Right renal pelvis (tissue), 4 donors: ENCODE measurements around the gene CACNG8. TPM values are rescaled to one million over a fixed set of nuclear protein-coding genes. Genes with fewer than 3 reads are reported as not detected.
"Not testable (repeated sequence)": the region's sequence is repeated elsewhere in the genome, so short reads cannot be mapped to it uniquely, and the experiment has no call there.

Experiments used
- DNase-seq, 4 donors: peaks; one replicate each; pipeline ENCODE4 v3.0.0-alpha.2; 2013; ENCODE audit warnings: low read depth in 4 of 4, low spot score in 3 of 4, missing footprints in 1 of 4
- polyA plus RNA-seq, 4 donors: library from polyadenylated mRNA; unstranded; fragments of 120-200 nt; gene quantifications; one replicate each; pipeline ENCODE4 v1.2.1, GENCODE V29; 2013; ENCODE audit not compliant: insufficient read length in 4 of 4

Gene CACNG8
- under 1 TPM; 0.17 to 0.29 (median 0.26) TPM for polyA plus RNA-seq

GRCh38 chr19:53962887-53963431, at the start of gene CACNG8:
CACNG8 (plus strand) TSS chr19:53962937.
- no peak for DNase-seq

- no peak for DNase-seq
These were observed 47.7 kb upstream of the CACNG8 start for GRCh38 chr19:53915000-53915399.

GRCh38 chr19:53916004-53916403, 46.7 kb upstream of the CACNG8 start:
- no peak for DNase-seq

- DNase-seq = no peak
These were observed 45.4 kb upstream of the CACNG8 start for GRCh38 chr19:53917356-53917755.

- peak; percentile 63 to 67 (median 64) for DNase-seq
These were observed 35.0 kb upstream of the CACNG8 start for GRCh38 chr19:53927739-53928138.

DNA sequence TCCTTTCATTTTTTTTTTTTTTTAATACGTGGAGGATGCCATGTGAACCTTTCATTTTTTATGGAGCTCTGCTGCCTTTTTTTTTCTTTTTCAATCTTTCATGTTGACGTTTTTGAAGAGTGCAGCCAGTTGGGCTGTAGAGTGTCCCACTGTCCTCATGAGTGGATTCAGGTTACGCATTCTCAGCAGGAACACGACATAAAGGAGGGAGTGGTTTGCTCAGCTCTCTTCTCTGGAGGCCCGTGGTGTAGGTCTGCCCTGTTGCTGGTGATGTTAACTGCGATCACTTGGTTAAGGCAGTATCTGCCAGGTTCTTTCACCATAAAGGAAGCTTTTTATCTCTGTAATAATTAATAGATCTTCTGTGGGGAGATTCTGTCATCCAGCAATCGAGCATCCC, 26.7 kb upstream of the CACNG8 start:
- no peak for DNase-seq

DNA sequence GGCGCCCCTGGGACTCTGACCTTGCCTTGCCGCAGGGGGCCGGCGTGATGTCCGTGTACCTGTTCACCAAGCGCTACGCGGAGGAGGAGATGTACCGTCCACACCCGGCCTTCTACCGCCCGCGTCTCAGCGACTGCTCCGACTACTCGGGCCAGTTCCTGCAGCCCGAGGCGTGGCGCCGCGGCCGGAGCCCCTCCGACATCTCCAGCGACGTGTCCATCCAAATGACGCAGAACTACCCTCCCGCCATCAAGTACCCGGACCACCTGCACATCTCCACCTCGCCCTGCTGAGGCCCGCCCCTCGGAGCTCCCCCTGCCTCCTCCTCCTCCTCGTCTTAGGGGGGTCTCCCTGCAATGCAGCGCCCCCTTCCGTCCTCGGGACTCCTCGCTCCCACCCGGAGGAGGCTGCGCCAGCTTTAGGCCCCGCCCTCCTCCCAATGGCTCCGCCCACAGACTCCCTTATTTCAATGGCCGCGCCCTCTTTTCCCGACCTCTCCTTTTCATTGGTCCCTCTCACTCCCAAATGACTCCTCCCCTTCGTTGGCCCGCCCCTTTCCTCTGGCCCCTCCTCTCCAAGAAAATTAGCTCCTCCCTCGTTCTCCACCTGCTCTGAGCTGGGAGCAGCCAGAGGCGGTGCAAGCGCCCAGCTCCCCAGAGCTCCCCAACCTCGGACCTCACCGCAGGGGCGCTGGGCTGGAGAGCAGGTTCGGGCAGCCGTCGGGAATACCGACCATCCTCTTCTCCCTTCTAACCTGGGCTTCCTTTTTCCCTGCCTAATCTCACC, 20.5 kb upstream of the CACNG8 start:
- DNase-seq = no peak

DNA sequence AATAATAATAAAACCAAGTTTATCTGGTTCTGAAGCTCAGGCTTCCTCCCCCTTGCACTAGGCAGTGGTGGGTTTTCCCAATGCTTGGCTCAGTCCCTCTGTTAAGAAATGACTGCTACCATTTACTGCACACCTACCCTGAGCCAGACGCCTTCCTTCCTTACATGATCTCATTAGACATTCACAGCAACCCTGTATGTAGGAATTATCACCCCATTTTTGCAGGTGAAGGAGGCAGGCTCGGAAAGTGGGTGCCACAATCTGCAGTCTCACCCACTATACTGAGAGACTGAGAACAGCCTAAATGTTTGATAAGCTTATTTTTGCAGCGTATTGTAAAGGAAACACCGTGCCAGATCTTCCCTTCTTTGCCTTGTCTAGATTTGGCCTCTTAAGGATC, 18.3 kb upstream of the CACNG8 start:
- DNase-seq = no peak

- no peak for DNase-seq
These were observed 17.8 kb upstream of the CACNG8 start for GRCh38 chr19:53944933-53945332.

- no peak for DNase-seq
These were observed 17.3 kb upstream of the CACNG8 start for GRCh38 chr19:53945441-53945840.

DNA sequence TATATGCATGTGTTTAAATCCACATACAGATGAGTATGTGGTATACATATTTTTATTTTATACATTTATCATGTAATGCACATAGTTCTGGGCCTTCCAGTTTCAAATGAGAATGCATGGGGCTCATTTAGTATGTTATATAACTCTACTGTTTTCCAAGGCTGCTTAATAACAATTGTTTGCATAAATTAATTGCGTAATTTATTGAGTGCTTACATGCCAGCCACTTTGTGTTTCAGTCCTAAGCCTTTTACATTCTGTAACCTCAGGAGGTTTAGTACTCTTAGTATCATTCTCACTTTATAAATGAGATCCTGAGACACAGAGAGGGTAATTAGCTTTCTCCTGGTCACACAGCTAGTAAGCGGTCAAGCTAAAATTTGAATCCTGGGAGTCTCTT, 16.7 kb upstream of the CACNG8 start:
- no peak for DNase-seq

GRCh38 chr19:53947624-53948023, 15.1 kb upstream of the CACNG8 start:
- DNase-seq = no peak

- DNase-seq = not testable (repeated sequence)
These were observed 14.1 kb upstream of the CACNG8 start for GRCh38 chr19:53948611-53949010.

- no peak for DNase-seq
These were observed 11.3 kb upstream of the CACNG8 start for GRCh38 chr19:53951436-53951835.

DNA sequence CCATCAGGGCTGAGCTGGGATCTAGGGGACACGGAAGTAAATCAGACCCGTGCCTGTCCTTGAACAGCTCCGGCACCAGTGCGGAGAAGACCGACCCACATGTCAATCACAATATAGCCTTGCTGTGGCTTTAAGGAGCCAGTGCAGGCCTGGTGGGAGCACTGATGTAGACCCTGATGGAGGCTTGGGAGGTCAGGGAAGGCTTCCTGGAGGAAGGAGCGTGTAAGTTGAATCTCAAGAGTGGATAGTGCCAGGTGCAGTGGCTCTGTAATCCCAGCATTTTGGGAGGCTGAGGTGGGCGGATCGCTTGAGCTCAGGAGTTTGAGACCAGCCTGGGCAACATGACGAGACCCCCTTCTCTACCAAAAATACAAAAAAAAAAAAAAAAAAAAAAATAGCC, 10.8 kb upstream of the CACNG8 start:
- no peak for DNase-seq

- no peak for DNase-seq
These were observed 9.4 kb upstream of the CACNG8 start for GRCh38 chr19:53953383-53953782.

DNA sequence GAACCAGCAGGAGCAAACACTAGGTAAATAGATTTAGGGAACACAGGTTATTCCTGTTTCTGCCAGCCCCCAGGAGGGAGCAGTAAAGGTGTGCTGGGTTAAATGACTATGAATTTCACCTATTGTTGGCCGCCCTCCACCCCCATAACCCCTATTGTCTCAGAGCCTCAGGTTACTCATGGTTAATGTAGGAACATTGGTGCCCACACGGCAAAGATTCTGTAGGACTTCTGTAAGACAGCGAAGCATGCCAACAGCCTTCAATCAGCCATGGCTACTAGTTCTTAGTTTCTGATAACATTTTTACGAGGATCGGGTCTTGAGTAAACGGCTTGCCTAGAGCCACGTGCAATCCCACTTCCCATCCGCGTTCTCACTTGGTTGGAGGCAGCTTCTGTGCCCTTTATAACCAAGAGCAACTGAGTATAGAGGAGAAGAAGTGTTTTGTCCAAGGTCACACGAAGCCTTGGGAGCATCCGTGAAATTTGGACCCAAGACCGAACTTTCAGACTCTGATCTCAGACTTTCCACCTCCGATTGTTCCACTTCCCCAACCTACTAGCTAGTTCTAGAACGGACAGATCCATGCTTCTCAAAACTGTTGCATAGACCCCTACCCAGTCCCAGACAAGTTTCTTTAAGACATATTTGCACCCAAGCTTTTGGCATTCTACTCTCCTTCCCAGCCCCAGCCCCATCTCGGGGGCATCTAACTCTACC, 5.1 kb upstream of the CACNG8 start:
- no peak for DNase-seq

DNA sequence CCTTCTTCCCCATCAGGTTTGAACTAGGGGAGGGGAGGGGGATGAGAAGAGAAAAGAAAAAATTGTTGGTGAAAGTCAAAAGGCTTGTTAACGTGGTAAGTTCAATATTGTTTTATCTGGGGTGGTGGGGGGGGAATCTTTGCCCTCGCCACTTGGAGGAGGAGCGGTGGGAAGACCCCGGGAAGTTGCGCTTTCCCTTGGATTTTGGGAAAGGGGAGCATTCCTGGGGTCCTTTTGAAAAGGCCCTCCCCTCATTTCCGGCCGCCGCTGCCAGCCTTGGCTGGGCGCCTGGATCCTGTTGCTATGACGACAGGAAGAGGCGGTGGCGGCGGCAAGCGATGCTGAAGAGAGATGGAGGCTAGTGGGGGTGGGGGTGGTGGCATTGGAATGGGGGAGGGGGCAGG, 4.6 kb upstream of the CACNG8 start:
- no peak for DNase-seq

- no peak for DNase-seq
These were observed 3.6 kb upstream of the CACNG8 start for GRCh38 chr19:53958823-53959757.

DNA sequence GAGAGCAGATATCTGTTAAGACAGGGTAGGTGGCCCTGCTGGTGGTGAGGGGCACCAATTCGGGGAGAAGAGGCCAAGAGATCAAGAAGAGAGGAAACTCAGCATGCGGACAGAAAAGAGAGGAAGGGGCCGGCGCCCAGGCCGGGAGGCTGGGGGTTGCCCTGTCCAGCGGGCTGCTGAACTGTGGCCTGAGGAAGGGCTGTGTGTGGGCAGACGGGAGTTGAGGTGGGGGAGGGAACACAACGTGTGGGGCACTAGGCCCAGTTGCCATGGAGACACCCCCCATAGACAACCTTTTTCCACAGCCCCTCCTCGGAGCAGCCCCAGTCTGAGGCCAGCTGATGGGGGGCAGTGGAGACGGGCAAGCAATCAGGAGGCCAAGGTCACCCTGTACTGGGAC, 2.5 kb upstream of the CACNG8 start:
- no peak for DNase-seq

DNA sequence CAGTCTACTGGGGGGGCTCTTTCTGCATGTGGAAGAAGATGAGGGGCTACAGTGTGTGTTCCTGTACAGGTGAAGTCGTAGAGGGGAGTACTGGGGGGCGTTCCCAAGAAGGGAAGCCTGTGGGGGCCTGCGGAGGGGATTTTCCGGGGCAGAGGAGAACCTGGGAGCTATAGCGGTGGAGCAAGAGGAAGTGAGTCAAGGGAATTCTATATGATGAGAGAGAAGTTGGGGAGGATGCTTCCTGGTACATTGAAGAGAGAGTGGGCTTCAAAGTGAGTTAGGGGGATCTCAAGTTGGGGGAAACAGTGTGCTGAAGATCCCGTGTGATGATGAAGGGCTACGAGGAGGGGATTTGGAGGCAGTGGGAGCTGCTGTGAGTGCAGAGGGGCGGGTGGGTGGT, 1.9 kb upstream of the CACNG8 start:
- DNase-seq = no peak
